ENCODE results near the gene CELSR1. TPM values are rescaled to one million over a fixed set of nuclear protein-coding genes. Genes with fewer than 3 reads are reported as not detected.
A peak's percentile ranks its signal among the peaks of the same experiment; 100 is the strongest.

The CELSR1 gene
- total and polyA plus RNA-seq, 10 donors = 4.3 to 13.1 (median 8.4) TPM

- H3K4me3 ChIP-seq = no peak overlapping the region
- 88 to 95% (median 91%) methylated on average over 14 to 22 of the region's 22 CpGs for WGBS, 5 donors
- peaks cover 0 to 16% (median 8%) of the 10 kb centered on the region in 6 donors for H3K4me1 ChIP-seq
- H3K9me3 ChIP-seq = no peaks in the 10 kb centered on the region
- no peak for TF ChIP-seq POLR2A (IDR thresholded peaks at IDR 0.05)
- no peak for TF ChIP-seq POLR2AphosphoS5 (IDR thresholded peaks at IDR 0.05)
- TF ChIP-seq CTCF (IDR thresholded peaks at IDR 0.05 in 8 of 11, conservative IDR thresholded peaks at IDR 0.05 in 3 of 11) = no peak
- no peak overlapping the region for H3K27ac ChIP-seq
- DNase-seq = peak; percentile 72
- peaks cover 0 to 30% (median 0%) of the 10 kb centered on the region in 6 donors for H3K36me3 ChIP-seq
- intact Hi-C loops (cut with DNase I; ENCODE audit: low total_unique reads) = loop anchor here (5.0 kb wide), 1 partner anchor 177 kb away; no protein-coding TSS in a partner anchor
- peaks cover 0 to 41% (median 12%) of the 10 kb centered on the region in 7 donors for H3K27me3 ChIP-seq (replicated peaks in 1 of 7)
Observed at GRCh38 chr22:46365166-46365624, 172.2 kb downstream of the CELSR1 start.

DNA sequence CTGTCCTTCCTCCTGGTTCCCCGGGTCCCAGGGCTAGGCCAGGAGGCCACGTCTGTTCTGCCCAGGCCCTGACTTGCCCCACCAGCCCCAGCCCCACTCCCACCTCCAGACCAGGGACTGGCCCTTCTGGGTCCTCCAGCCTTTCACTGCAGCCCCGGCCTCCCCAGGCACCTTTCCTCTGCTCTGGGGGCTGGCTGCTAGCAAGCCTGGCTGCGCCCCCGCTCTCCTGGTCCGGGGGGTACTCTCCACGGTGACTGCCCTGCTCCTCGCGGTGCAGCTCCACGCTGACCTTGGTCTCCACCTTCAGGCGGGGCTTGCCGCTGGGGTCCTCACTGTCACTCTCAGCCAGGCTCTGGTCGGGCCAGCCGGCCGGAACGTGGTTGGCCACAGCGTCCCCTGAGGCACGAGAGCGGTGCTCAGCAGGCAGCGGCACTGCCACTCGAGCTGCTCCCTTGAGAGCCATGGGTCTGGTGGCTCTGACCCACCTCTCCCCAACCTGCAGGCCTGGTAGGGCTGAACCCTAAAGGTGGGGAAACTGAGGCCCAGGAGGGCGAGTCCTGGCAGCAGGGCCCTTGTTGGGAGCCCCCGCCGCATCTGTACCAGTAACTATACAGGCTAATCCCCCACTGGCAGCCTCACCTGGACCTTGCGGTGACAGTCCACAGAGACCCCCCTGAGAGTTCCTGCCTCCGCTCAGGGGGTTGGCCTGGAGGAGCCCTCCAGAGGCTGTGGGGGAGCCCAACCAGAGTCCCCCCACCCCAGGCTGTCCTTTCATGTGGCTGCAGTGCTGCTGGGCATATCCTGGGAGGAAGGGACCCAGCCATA, 172.9 kb downstream of the CELSR1 start:
- no peaks in the 10 kb centered on the region for H3K9me3 ChIP-seq
- TF ChIP-seq CTCF (IDR thresholded peaks at IDR 0.05 in 8 of 11, conservative IDR thresholded peaks at IDR 0.05 in 3 of 11) (no peak), POLR2AphosphoS5 (IDR thresholded peaks at IDR 0.05) (no peak), POLR2A (IDR thresholded peaks at IDR 0.05) (no peak)
- intact Hi-C loops (cut with DNase I; ENCODE audit: low total_unique reads) = loop anchor here (5.0 kb wide), 1 partner anchor 178 kb away; no protein-coding TSS in a partner anchor
- peaks cover 0 to 37% (median 0%) of the 10 kb centered on the region in 6 donors for H3K36me3 ChIP-seq
- no peak overlapping the region for H3K27ac ChIP-seq
- WGBS, 5 donors = 65 to 90% (median 78%) methylated on average over 7 to 26 of the region's 26 CpGs
- peaks cover 0 to 41% (median 12%) of the 10 kb centered on the region in 7 donors for H3K27me3 ChIP-seq (replicated peaks in 1 of 7)
- peak; percentile 76 for DNase-seq
- H3K4me1 ChIP-seq = peaks cover 0 to 16% (median 6%) of the 10 kb centered on the region in 6 donors
- H3K4me3 ChIP-seq = no peak overlapping the region

- Histone ChIP-seq H3K4me1 (peaks cover 0 to 16% (median 6%) of the 10 kb centered on the region in 6 donors), H3K36me3 (peaks cover 0 to 45% (median 3%) of the 10 kb centered on the region in 6 donors), H3K27me3 (replicated peaks in 1 of 7) (peaks cover 0 to 41% (median 12%) of the 10 kb centered on the region in 7 donors), H3K27ac (no peak overlapping the region), H3K4me3 (no peak overlapping the region), H3K9me3 (no peaks in the 10 kb centered on the region)
- WGBS, 5 donors = 84 to 91% (median 90%) methylated on average over 26 to 35 of the region's 35 CpGs
- TF ChIP-seq POLR2A (IDR thresholded peaks at IDR 0.05) (no peak), CTCF (IDR thresholded peaks at IDR 0.05 in 8 of 11, conservative IDR thresholded peaks at IDR 0.05 in 3 of 11) (no peak), POLR2AphosphoS5 (IDR thresholded peaks at IDR 0.05) (no peak)
- intact Hi-C loops (cut with DNase I; ENCODE audit: low total_unique reads) = no loop called here
- peak; percentile 60 for DNase-seq
Observed at GRCh38 chr22:46363611-46364321, 173.7 kb downstream of the CELSR1 start.

Data from spleen (tissue), 11 donors.